Stimulated activated CD8-positive, alpha-beta memory T cell treated with anti-CD3 and anti-CD28 coated beads, Interleukin-4, amount 100 ng/mL, for 24 hours (primary cell): Measurements from ENCODE around the gene AVEN.
"Not testable (repeated sequence)": the region's sequence is repeated elsewhere in the genome, so short reads cannot be mapped to it uniquely, and the experiment has no call there.

ENCODE experiments used
- DNase-seq: peaks from one replicate; pipeline ENCODE4 v3.0.0-alpha.2; 2020; ENCODE audit warnings: low read depth

AVEN gene

GRCh38 chr15:34039790-34040113 is 748 bp upstream of the AVEN start:
- no peak for DNase-seq

GRCh38 chr15:34038023-34038870 is 757 bp downstream of the AVEN start:
- DNase-seq: peak; percentile 66

GRCh38 chr15:34031987-34032760 is 6.8 kb downstream of the AVEN start:
- DNase-seq: no peak

GRCh38 chr15:34027606-34028005 is 11.4 kb downstream of the AVEN start:
- DNase-seq: no peak

GRCh38 chr15:34025252-34025651 is 13.8 kb downstream of the AVEN start:
- no peak for DNase-seq

- no peak for DNase-seq
Observed at GRCh38 chr15:34023907-34024306, 15.1 kb downstream of the AVEN start.

GRCh38 chr15:34019369-34019990 is 19.5 kb downstream of the AVEN start:
- no peak for DNase-seq

- not testable (repeated sequence) for DNase-seq
Observed at GRCh38 chr15:34018738-34019137, 20.3 kb downstream of the AVEN start.

GRCh38 chr15:34018021-34018645 is 20.9 kb downstream of the AVEN start:
- no peak for DNase-seq

GRCh38 chr15:34014556-34014955 is 24.4 kb downstream of the AVEN start:
- DNase-seq: no peak

GRCh38 chr15:34013746-34014145 is 25.3 kb downstream of the AVEN start:
- no peak for DNase-seq

GRCh38 chr15:34012461-34013028 is 26.5 kb downstream of the AVEN start:
- DNase-seq: no peak

- DNase-seq: no peak
Observed at GRCh38 chr15:34011481-34011880, 27.5 kb downstream of the AVEN start.

- DNase-seq: no peak
Observed at GRCh38 chr15:34010921-34011320, 28.1 kb downstream of the AVEN start.

- DNase-seq: no peak
Observed at GRCh38 chr15:34009656-34010055, 29.3 kb downstream of the AVEN start.

- no peak for DNase-seq
Observed at GRCh38 chr15:34006381-34006780, 32.6 kb downstream of the AVEN start.

GRCh38 chr15:34001536-34001935 is 37.5 kb downstream of the AVEN start:
- no peak for DNase-seq

- DNase-seq: not testable (repeated sequence)
Observed at GRCh38 chr15:33995666-33996065, 43.3 kb downstream of the AVEN start.

GRCh38 chr15:33994005-33994615 is 44.9 kb downstream of the AVEN start:
- no peak for DNase-seq

GRCh38 chr15:33988384-33988783 is 50.6 kb downstream of the AVEN start:
- no peak for DNase-seq

GRCh38 chr15:33987444-33987843 is 51.6 kb downstream of the AVEN start:
- no peak for DNase-seq

- DNase-seq: no peak
Observed at GRCh38 chr15:33985751-33986150, 53.3 kb downstream of the AVEN start.
